ENCODE measurements around the gene SOX9.

The SOX9 gene

DNA sequence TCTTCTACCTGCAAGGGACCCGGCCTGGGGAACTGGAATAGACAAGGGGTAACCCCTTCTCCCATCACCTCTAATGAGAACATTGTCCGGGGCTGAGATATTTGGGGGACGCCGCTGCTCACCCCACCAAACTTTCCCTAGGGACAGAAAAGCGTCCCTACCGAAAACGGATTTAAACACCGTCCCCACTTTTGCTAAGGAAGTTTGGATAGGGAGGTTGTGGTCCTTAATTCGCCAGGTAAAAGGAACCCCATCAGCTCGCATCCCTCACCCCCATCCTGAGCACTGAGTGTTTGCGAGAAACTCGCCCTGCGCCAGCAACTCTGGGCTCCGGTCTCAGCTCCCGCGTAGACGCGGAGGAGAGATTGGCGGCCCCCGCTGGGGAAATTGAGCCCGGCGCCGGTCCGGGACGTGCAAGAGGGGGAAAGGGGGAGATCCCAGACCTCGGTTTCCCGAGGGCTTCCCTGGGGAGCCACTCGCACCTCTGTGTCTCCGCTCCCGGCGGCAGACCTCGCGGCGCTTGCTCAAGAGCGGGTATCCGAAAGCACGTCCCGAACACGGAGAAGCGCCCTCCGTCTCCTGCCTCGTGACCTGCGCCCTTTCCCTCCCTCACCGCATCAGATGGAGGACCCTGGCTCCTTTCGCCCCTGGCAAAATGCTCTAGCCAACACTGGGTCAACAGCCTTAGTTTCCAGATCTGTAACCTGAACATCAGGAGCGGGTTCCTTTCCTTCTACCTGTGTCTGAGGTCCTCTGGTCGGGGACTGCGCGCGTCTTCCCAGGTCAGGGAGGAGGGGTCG is 3.1 kb upstream of the SOX9 start:
- TF ChIP-seq POLR2AphosphoS5 (IDR thresholded peaks at IDR 0.05; ENCODE audit: low read depth, low read length) (no peak), TAF1 (IDR thresholded peaks at IDR 0.05; ENCODE audit: borderline replicate concordance, insufficient read depth, low read length) (no peak)

DNA sequence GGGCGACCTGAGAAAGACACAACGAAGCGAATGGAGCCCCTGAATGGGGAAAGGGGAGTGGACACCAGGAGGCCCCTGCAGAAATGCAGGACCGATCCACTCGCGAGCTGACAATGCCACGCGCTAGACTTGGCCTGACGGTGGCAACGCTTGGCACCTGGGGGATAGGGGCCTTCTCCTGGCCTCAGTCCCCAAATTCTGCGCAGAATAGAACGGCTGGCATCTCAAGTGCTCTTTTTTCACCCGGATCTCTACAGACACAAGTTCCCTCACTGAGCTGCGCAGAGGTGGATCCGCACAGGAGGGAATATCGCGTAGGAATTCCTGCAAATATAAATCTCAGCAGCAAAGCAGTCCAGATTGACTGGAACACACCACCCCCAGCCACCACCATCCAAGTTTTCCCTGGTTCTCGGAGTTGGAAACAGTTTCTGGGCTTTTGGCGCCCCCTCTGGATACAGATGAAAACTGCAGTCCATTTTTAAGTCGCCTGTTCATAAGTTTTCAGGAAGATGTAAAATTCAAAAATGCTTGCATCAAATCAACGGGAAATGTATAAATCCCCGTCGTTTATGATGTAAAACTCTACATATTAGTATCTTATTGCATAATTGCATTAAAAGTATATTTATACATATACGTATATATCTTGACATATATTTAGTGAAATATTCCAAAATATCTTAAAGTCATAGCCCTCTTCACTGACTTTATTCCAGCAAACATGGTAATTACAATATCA is 2.3 kb upstream of the SOX9 start:
- TF ChIP-seq SIN3A (IDR thresholded peaks at IDR 0.05; ENCODE audit: borderline replicate concordance, insufficient read depth, low read length) (no peak), POLR2AphosphoS5 (IDR thresholded peaks at IDR 0.05; ENCODE audit: low read depth, low read length) (no peak), TAF1 (IDR thresholded peaks at IDR 0.05; ENCODE audit: borderline replicate concordance, insufficient read depth, low read length) (no peak), FOXP2 (optimal IDR thresholded peaks at IDR 0.05; ENCODE audit: borderline replicate concordance, extremely low read depth, extremely low read length, insufficient read depth) (no peak)
- TF ChIP-seq, protein P1, sequence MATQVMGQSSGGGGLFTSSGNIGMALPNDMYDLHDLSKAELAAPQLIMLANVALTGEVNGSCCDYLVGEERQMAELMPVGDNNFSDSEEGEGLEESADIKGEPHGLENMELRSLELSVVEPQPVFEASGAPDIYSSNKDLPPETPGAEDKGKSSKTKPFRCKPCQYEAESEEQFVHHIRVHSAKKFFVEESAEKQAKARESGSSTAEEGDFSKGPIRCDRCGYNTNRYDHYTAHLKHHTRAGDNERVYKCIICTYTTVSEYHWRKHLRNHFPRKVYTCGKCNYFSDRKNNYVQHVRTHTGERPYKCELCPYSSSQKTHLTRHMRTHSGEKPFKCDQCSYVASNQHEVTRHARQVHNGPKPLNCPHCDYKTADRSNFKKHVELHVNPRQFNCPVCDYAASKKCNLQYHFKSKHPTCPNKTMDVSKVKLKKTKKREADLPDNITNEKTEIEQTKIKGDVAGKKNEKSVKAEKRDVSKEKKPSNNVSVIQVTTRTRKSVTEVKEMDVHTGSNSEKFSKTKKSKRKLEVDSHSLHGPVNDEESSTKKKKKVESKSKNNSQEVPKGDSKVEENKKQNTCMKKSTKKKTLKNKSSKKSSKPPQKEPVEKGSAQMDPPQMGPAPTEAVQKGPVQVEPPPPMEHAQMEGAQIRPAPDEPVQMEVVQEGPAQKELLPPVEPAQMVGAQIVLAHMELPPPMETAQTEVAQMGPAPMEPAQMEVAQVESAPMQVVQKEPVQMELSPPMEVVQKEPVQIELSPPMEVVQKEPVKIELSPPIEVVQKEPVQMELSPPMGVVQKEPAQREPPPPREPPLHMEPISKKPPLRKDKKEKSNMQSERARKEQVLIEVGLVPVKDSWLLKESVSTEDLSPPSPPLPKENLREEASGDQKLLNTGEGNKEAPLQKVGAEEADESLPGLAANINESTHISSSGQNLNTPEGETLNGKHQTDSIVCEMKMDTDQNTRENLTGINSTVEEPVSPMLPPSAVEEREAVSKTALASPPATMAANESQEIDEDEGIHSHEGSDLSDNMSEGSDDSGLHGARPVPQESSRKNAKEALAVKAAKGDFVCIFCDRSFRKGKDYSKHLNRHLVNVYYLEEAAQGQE (IDR thresholded peaks at IDR 0.05; ENCODE audit: insufficient read depth in 1 of 2, low read depth in 2 of 2, low read length in 2 of 2) = no peak

DNA sequence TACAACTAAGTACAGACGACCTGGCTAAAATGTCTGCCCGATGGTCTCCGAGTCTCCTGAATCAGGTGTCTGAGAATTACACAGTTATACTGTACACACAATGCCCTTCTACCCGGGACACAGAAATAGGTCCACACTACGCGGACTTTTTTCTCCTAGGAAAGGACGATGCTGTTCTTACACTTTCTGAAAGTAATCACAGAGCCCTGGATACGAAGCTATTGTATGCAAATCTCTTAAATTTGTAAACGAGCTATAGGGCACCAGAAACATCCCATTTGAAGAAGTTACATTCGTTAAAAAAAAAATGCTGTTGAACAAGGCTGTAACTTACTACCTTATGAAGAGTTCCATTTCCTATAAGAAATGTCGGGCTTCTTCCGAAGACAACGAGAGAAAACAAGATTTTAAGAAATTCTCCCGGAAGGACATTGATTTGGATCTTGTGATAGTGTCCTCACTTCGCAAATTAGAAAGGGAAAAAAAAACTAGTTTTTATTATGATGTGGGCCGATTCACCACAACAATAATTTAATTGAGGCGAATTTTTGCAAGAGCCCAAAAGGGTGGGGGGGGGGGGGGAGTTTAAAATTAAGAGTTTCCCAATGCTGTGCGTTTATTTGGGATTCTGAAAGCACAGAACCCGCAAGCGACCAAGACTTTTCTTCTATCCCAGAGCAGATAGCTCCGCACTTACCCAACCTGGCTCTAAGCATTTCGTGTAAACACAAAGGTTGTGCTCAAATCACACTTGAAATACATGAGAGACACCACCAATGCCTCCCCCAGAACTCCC is 1.5 kb upstream of the SOX9 start:
- TF ChIP-seq POLR2AphosphoS5 (IDR thresholded peaks at IDR 0.05; ENCODE audit: low read depth, low read length) = no peak
- TF ChIP-seq, protein P1 (IDR thresholded peaks at IDR 0.05; ENCODE audit: insufficient read depth in 1 of 2, low read depth in 2 of 2, low read length in 2 of 2) = no peak
- no peak for TF ChIP-seq FOXP2 (optimal IDR thresholded peaks at IDR 0.05; ENCODE audit: borderline replicate concordance, extremely low read depth, extremely low read length, insufficient read depth)
- no peak for TF ChIP-seq SIN3A (IDR thresholded peaks at IDR 0.05; ENCODE audit: borderline replicate concordance, insufficient read depth, low read length)
- TF ChIP-seq TAF1 (IDR thresholded peaks at IDR 0.05; ENCODE audit: borderline replicate concordance, insufficient read depth, low read length) = no peak

DNA sequence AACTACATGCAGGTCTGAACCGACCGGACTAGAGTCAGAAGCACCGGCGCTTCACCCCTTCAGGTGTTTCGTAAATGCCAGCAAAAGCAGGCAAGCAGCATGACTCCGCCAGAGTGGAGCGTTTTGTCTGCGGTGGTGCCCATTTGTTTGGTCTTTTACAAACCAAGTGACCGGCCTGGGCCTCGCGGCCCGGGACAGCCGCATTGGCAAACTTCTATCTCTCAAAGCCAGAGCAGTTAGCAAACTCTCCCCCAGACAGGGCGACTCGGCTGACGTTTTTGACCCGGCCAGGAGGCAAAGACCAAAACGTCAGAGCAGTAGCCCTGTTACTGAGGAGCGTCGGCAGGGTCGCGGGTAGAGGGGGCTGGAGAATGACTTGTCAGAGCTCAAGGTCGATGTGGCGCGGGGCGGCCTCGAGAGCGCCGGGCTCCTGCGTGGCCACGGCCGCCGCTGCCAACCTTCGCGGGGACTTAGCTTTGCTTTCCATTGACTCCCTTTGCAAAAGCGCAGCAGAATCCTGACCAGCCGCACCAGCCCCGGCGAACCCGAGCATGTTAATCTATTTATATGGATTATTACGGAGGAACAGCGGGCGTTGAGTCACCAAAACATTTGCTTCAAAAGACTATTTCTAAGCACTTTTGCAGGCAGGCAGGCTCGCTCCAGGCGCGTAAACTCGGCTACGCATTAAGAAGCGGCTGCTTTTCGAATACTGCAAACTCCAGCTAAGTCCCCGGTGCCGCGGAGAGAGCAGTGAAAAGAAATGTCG is 763 bp upstream of the SOX9 start:
- TF ChIP-seq SIN3A (IDR thresholded peaks at IDR 0.05; ENCODE audit: borderline replicate concordance, insufficient read depth, low read length) (no peak), POLR2AphosphoS5 (IDR thresholded peaks at IDR 0.05; ENCODE audit: low read depth, low read length) (no peak)
- TF ChIP-seq, protein P1 (IDR thresholded peaks at IDR 0.05; ENCODE audit: insufficient read depth in 1 of 2, low read depth in 2 of 2, low read length in 2 of 2) = no peak
